ENCODE data around the gene DZIP1L.

Gene DZIP1L

GRCh38 chr3:138042043-138042442 lies 73.4 kb downstream of the DZIP1L start:
- no peak overlapping the region for H3K4me3 Mint-ChIP-seq
- no peaks in the 10 kb centered on the region for H3K4me1 Mint-ChIP-seq (ENCODE audit: low read depth)
- H3K36me3 Mint-ChIP-seq (ENCODE audit: low read depth): no peaks in the 10 kb centered on the region
- peaks cover 34% of the 10 kb centered on the region for H3K27me3 Mint-ChIP-seq
- H3K9me3 Mint-ChIP-seq: no peaks in the 10 kb centered on the region
- H3K27ac Mint-ChIP-seq: no peak overlapping the region

GRCh38 chr3:138038725-138039462 lies 76.5 kb downstream of the DZIP1L start:
- no peaks in the 10 kb centered on the region for H3K36me3 Mint-ChIP-seq (ENCODE audit: low read depth)
- no peaks in the 10 kb centered on the region for H3K9me3 Mint-ChIP-seq
- H3K4me3 Mint-ChIP-seq: no peak overlapping the region
- H3K27ac Mint-ChIP-seq: peak overlapping the region; percentile 28
- H3K4me1 Mint-ChIP-seq (ENCODE audit: low read depth): no peaks in the 10 kb centered on the region
- peaks cover 39% of the 10 kb centered on the region for H3K27me3 Mint-ChIP-seq

GRCh38 chr3:138036572-138036971 lies 78.8 kb downstream of the DZIP1L start:
- no peak overlapping the region for H3K4me3 Mint-ChIP-seq
- peaks cover 43% of the 10 kb centered on the region for H3K27me3 Mint-ChIP-seq
- no peaks in the 10 kb centered on the region for H3K9me3 Mint-ChIP-seq
- no peak overlapping the region for H3K27ac Mint-ChIP-seq
- H3K4me1 Mint-ChIP-seq (ENCODE audit: low read depth): no peaks in the 10 kb centered on the region
- H3K36me3 Mint-ChIP-seq (ENCODE audit: low read depth): no peaks in the 10 kb centered on the region

GRCh38 chr3:138034918-138035317 lies 80.5 kb downstream of the DZIP1L start:
- H3K36me3 Mint-ChIP-seq (ENCODE audit: low read depth): no peaks in the 10 kb centered on the region

DNA sequence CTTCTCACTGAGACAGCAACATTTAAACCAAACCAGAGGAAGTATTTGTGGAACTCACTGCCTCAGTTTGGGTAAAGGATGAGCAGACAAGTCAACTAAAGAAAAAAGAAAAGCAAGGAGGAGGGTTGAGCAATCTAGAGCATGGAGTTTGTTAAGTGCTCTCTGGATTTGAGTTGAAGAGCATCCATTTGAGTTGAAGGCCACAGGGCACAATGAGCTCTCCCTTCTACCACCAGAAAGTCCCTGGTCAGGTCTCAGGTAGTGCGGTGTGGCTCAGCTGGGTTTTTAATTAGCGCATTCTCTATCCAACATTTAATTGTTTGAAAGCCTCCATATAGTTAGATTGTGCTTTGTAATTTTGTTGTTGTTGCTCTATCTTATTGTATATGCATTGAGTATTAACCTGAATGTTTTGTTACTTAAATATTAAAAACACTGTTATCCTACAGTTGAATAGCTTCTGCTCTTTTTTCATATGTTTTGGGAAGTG lies 82.2 kb downstream of the DZIP1L start:
- Mint-ChIP-seq H3K36me3 (ENCODE audit: low read depth) (no peaks in the 10 kb centered on the region), H3K27me3 (peaks cover 23% of the 10 kb centered on the region), H3K4me3 (no peak overlapping the region), H3K27ac (no peak overlapping the region), H3K4me1 (ENCODE audit: low read depth) (no peaks in the 10 kb centered on the region), H3K9me3 (no peaks in the 10 kb centered on the region)

More at GRCh38 chr3:138034918-138035317, 80.5 kb downstream of the DZIP1L start:
- no peaks in the 10 kb centered on the region for H3K9me3 Mint-ChIP-seq
- peaks cover 30% of the 10 kb centered on the region for H3K27me3 Mint-ChIP-seq
- no peak overlapping the region for H3K27ac Mint-ChIP-seq
- H3K4me3 Mint-ChIP-seq: no peak overlapping the region
- H3K4me1 Mint-ChIP-seq (ENCODE audit: low read depth): no peaks in the 10 kb centered on the region

- Mint-ChIP-seq H3K27me3 (peaks cover 20% of the 10 kb centered on the region), H3K9me3 (no peaks in the 10 kb centered on the region), H3K36me3 (ENCODE audit: low read depth) (no peaks in the 10 kb centered on the region), H3K4me3 (no peak overlapping the region), H3K4me1 (ENCODE audit: low read depth) (no peaks in the 10 kb centered on the region), H3K27ac (no peak overlapping the region)
These were observed 82.8 kb downstream of the DZIP1L start for GRCh38 chr3:138032567-138032966.

GRCh38 chr3:138031536-138031935 lies 83.9 kb downstream of the DZIP1L start:
- no peaks in the 10 kb centered on the region for H3K9me3 Mint-ChIP-seq

DNA sequence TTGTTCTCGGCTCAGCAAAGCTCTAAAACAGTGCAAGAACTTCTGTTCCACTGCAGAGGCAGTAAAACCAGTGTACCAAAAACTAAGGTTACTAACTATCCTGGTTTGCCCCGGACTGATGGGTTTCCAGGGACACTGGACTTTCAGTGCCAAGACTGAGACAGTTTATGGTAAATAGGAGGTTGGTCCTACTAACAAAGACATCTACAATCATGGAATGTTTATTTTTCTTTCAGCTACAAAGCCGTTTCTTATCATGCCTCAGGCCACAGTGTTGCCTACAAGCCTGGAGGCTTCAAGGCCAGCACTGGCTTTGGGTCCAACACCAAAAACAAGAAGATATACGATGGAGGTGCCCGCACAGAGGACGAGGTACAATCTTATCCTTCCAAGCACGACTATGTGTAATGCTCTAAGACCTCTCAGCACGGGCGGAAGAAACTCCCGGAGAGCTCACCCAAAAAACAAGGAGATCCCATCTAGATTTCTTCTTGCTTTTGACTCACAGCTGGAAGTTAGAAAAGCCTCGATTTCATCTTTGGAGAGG lies 84.6 kb downstream of the DZIP1L start:
- H3K4me3 Mint-ChIP-seq: no peak overlapping the region
- no peaks in the 10 kb centered on the region for H3K9me3 Mint-ChIP-seq
- peaks cover 19% of the 10 kb centered on the region for H3K27me3 Mint-ChIP-seq
- no peak overlapping the region for H3K27ac Mint-ChIP-seq
- no peaks in the 10 kb centered on the region for H3K4me1 Mint-ChIP-seq (ENCODE audit: low read depth)
- no peaks in the 10 kb centered on the region for H3K36me3 Mint-ChIP-seq (ENCODE audit: low read depth)

More at GRCh38 chr3:138031536-138031935, 83.9 kb downstream of the DZIP1L start:
- no peaks in the 10 kb centered on the region for H3K4me1 Mint-ChIP-seq (ENCODE audit: low read depth)
- no peaks in the 10 kb centered on the region for H3K36me3 Mint-ChIP-seq (ENCODE audit: low read depth)
- H3K4me3 Mint-ChIP-seq: no peak overlapping the region
- H3K27me3 Mint-ChIP-seq: peaks cover 18% of the 10 kb centered on the region
- no peak overlapping the region for H3K27ac Mint-ChIP-seq

- Mint-ChIP-seq H3K4me3 (no peak overlapping the region), H3K27ac (no peak overlapping the region), H3K36me3 (ENCODE audit: low read depth) (no peaks in the 10 kb centered on the region), H3K27me3 (peaks cover 4% of the 10 kb centered on the region), H3K4me1 (ENCODE audit: low read depth) (no peaks in the 10 kb centered on the region), H3K9me3 (no peaks in the 10 kb centered on the region)
These were observed 87.6 kb downstream of the DZIP1L start for GRCh38 chr3:138027821-138028220.

- H3K4me3 Mint-ChIP-seq: no peak overlapping the region
- H3K36me3 Mint-ChIP-seq (ENCODE audit: low read depth): no peaks in the 10 kb centered on the region
- H3K9me3 Mint-ChIP-seq: no peaks in the 10 kb centered on the region
- peaks cover 4% of the 10 kb centered on the region for H3K27me3 Mint-ChIP-seq
- no peaks in the 10 kb centered on the region for H3K4me1 Mint-ChIP-seq (ENCODE audit: low read depth)
- no peak overlapping the region for H3K27ac Mint-ChIP-seq
These were observed 89.9 kb downstream of the DZIP1L start for GRCh38 chr3:138025553-138025952.

GRCh38 chr3:138023754-138024153 lies 91.7 kb downstream of the DZIP1L start:
- Mint-ChIP-seq H3K4me3 (no peak overlapping the region), H3K27me3 (peaks cover 4% of the 10 kb centered on the region), H3K9me3 (no peaks in the 10 kb centered on the region), H3K27ac (no peak overlapping the region), H3K4me1 (ENCODE audit: low read depth) (no peaks in the 10 kb centered on the region), H3K36me3 (ENCODE audit: low read depth) (no peaks in the 10 kb centered on the region)

GRCh38 chr3:138019281-138020069 lies 95.9 kb downstream of the DZIP1L start:
- H3K27me3 Mint-ChIP-seq: no peaks in the 10 kb centered on the region
- H3K4me1 Mint-ChIP-seq (ENCODE audit: low read depth): no peaks in the 10 kb centered on the region
- H3K9me3 Mint-ChIP-seq: no peaks in the 10 kb centered on the region
- H3K27ac Mint-ChIP-seq: no peak overlapping the region
- no peaks in the 10 kb centered on the region for H3K36me3 Mint-ChIP-seq (ENCODE audit: low read depth)
- no peak overlapping the region for H3K4me3 Mint-ChIP-seq

- no peak overlapping the region for H3K27ac Mint-ChIP-seq
- no peaks in the 10 kb centered on the region for H3K36me3 Mint-ChIP-seq (ENCODE audit: low read depth)
- no peaks in the 10 kb centered on the region for H3K27me3 Mint-ChIP-seq
- no peak overlapping the region for H3K4me3 Mint-ChIP-seq
- H3K4me1 Mint-ChIP-seq (ENCODE audit: low read depth): no peaks in the 10 kb centered on the region
- H3K9me3 Mint-ChIP-seq: no peaks in the 10 kb centered on the region
These were observed 99.3 kb downstream of the DZIP1L start for GRCh38 chr3:138016065-138016464.

GRCh38 chr3:138012526-138012925 lies 102.9 kb downstream of the DZIP1L start:
- H3K9me3 Mint-ChIP-seq: no peaks in the 10 kb centered on the region
- H3K4me1 Mint-ChIP-seq (ENCODE audit: low read depth): no peaks in the 10 kb centered on the region
- no peaks in the 10 kb centered on the region for H3K27me3 Mint-ChIP-seq
- H3K36me3 Mint-ChIP-seq (ENCODE audit: low read depth): no peaks in the 10 kb centered on the region
- H3K4me3 Mint-ChIP-seq: no peak overlapping the region
- no peak overlapping the region for H3K27ac Mint-ChIP-seq
